Skeletal muscle satellite cell (primary cell): ENCODE results near the gene HHATL.

Experiments used
- H3K27me3 ChIP-seq: 2 replicates; pipeline ENCODE4 v1.7.0; 2013; ENCODE audit warnings: low read length; ENCODE audit not compliant: control insufficient read depth, insufficient read depth
- H3K36me3 ChIP-seq: 2 replicates; pipeline ENCODE4 v1.7.0; 2013; ENCODE audit warnings: mild to moderate bottlenecking, control low read depth, low read length; ENCODE audit not compliant: insufficient read depth
- H3K4me1 ChIP-seq: 2 replicates; pipeline ENCODE4 v1.7.0; 2013; ENCODE audit warnings: low read length; ENCODE audit not compliant: control insufficient read depth, insufficient read depth
- H3K4me2 ChIP-seq: 2 replicates; pipeline ENCODE4 v1.7.0; 2013; ENCODE audit warnings: mild to moderate bottlenecking, low read length
- H3K4me3 ChIP-seq: 2 replicates; pipeline ENCODE4 v1.7.0; 2013; ENCODE audit warnings: low read length
- H3K9ac ChIP-seq: 2 replicates; pipeline ENCODE4 v1.7.0; 2013; ENCODE audit warnings: mild to moderate bottlenecking, low read depth, low read length, moderate library complexity
- H3K9me3 ChIP-seq: replicated peaks from 2 replicates; pipeline ENCODE4 v1.7.0; 2013; ENCODE audit warnings: mild to moderate bottlenecking, control low read depth, low read length

The HHATL gene

DNA sequence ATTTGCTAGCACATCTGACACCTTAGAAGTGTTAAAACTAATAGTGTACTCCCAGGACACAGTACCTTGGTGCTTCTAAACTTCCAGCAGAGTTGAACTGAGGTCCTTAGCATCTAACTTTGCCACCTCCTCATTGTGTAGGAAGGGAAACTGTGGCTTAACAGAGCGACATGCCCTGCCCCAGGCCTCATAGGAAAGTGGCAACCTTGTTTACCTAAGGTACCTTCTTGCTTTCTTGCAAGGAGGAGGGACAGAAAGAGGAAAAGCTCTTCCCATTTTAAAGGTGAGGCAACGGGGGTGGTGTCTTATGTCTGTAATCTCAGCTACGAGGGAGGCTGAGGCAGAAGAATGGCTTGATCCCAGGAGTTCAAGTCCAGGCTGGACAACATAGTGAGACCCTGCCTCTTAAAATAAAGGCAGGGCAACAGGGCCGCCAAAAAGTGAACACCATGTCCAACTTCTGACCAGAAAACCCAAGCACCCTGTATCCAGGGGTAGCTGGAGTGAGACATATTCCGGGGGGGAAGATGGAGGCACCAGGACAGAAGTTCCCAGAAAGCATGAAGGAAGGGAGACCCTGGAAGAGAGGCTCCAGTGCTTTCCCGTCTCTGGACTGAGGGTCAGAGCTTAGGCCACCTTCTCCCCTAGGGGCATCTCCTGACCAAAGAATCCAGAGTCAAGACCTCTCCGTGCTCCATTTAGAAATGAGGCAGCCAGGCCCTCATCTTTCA is 17.8 kb downstream of the HHATL start:
- Histone ChIP-seq H3K27me3 (peaks cover 28% of the 10 kb centered on the region), H3K36me3 (no peaks in the 10 kb centered on the region), H3K4me1 (peaks cover 25% of the 10 kb centered on the region), H3K9me3 (no peaks in the 10 kb centered on the region), H3K4me3 (no peak overlapping the region), H3K4me2 (no peak overlapping the region), H3K9ac (no peak overlapping the region)

DNA sequence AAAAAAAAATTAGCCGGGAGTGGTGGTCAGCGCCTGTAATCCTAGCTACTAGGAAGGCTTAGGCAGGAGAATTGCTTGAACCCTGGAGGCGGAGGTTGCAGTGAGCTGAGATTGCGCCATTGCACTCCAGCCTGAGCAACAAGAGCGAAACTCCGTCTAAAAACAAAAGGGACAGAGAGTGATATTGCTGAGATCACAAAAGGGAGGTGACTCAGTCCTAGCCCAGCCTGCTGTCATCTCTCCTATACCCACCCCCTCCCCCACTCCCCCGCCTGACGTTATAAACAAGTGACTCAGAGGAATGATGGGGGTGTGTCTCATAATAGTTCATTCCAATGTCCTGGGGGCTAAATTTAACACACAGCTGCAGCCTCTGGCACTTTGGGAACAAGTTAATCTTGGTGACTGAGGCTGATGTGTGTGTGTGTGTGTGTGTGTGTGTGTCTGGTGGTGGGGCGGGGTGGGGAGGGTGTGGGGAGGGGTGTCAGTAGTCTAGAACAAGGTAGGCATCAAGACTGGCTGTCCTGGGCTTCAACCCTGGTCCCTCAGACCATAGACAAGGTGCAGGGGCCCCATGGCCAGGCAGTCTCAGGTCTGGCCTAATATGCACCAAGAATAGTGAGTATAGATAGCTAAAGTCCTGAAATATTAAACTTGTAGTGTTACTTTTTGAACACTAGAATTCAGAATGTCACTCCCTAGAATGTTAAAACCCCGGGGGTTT is 18.6 kb downstream of the HHATL start:
- Histone ChIP-seq H3K4me3 (no peak overlapping the region), H3K9ac (no peak overlapping the region), H3K27me3 (peaks cover 29% of the 10 kb centered on the region), H3K4me2 (peak overlapping the region; percentile 34), H3K4me1 (peaks cover 25% of the 10 kb centered on the region), H3K36me3 (no peaks in the 10 kb centered on the region), H3K9me3 (no peaks in the 10 kb centered on the region)

DNA sequence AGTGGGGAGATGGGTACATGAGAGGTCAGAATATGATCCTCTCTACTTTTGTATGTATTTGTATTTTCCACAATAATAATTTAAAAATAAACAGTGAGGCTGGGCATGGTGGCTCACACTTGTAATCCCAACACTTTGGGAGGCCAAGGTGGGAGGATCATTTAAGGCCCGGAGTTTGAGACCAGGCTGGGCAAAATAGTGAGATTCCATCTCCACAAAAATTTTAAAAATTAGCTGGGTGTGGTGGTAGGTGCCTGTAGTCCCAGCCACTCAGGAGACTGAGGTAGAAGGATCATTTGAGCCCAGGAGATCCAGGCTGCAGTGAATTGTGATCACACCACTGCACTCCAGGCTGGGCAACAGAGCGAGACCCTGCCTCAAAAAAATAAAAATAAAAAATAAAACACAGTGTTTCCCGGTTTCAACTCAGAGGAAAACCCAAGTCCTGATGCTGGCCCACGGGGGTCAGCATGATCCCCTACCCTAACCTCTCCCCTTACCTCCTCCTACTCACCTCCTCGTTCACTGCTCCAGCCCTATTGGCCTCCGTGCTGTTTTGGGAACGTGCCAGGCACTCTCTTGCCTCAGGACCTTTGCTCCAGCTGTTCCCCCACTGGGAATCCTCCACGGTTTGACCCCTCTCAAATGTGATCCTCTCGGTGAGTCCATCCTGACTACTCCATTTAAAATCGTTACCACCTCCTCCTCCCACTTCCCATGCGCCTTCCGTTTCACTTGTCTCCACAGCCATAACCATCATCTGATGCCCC is 20.1 kb downstream of the HHATL start:
- H3K4me1 ChIP-seq = peaks cover 25% of the 10 kb centered on the region
- peaks cover 29% of the 10 kb centered on the region for H3K27me3 ChIP-seq
- H3K9me3 ChIP-seq = no peaks in the 10 kb centered on the region
- no peak overlapping the region for H3K4me3 ChIP-seq
- H3K36me3 ChIP-seq = no peaks in the 10 kb centered on the region
- no peak overlapping the region for H3K4me2 ChIP-seq
- no peak overlapping the region for H3K9ac ChIP-seq

DNA sequence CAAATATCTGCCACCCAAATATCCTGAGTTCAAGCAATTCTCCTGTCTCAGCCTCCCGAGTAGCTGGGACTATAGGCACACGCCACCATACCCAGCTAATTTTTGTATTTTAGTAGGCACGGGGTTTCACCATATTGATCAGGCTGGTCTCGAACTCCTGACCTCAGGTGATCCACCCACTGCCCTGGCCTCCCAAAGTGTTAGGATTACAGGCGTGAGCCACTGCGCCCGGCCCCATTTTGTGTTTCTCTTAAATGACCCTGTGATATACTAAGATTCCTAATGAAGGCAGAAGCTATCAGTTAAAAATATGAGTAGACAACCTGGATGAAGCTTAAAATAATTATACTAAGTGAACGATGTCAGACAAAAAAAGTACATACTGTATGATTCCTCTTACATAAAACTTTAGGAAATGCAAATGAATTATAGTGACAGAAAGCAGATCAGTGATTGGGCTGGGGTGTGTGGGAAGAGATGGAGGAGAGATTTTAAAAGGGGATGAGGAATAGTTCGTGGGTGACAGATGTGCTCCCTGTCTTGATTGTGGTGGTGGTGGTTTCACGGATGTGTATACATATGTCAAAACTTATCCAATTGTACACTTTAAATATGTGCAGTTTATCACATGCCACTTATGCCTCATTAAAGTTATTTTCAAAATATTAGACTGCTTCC is 21.1 kb downstream of the HHATL start:
- no peaks in the 10 kb centered on the region for H3K36me3 ChIP-seq
- no peak overlapping the region for H3K9ac ChIP-seq
- H3K27me3 ChIP-seq = peaks cover 24% of the 10 kb centered on the region
- no peak overlapping the region for H3K4me3 ChIP-seq
- H3K9me3 ChIP-seq = no peaks in the 10 kb centered on the region
- no peak overlapping the region for H3K4me2 ChIP-seq
- peaks cover 25% of the 10 kb centered on the region for H3K4me1 ChIP-seq

DNA sequence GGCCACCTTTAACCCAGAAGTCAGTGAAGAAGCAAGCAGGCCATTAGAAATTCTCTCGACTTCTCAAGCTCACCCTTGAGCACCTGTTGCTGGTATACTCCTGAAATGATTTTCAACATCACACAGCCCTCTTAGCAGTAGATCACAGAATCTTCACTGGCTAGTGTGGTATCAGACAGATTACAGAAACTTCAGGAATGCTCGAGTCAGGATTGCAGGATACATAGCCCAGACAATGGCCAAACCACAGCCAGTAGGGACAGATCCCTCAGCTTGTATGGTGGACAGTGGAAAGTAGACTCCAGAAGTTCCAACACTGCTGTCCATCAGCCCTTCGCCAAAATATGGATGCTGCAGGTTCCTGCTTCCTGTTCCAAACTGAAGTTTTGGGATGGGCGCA is 21.8 kb downstream of the HHATL start:
- H3K9ac ChIP-seq = no peak overlapping the region
- H3K4me2 ChIP-seq = no peak overlapping the region
- H3K27me3 ChIP-seq = peaks cover 17% of the 10 kb centered on the region
- peaks cover 22% of the 10 kb centered on the region for H3K4me1 ChIP-seq
- no peaks in the 10 kb centered on the region for H3K9me3 ChIP-seq
- H3K36me3 ChIP-seq = no peaks in the 10 kb centered on the region
- no peak overlapping the region for H3K4me3 ChIP-seq

DNA sequence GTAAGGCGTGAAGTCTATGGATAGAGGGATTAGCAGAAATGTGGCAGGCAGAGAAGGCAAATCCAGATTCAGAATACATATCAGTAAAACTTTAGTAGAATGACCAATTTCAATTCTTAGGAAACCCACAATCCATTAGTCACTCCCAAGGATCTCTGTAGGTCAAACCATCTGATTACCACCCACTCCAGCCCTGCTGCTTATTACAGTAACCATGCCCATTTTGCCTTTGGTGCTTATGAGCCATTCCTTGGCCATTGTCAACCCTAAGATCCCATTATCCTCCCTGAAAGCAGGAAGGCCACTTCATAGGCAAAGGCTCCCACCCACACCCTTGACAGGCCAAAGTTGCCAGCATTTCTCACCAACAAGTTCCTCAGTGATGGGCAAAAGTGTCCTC is 22.3 kb downstream of the HHATL start:
- H3K9ac ChIP-seq = no peak overlapping the region
- no peaks in the 10 kb centered on the region for H3K9me3 ChIP-seq
- H3K27me3 ChIP-seq = peaks cover 12% of the 10 kb centered on the region
- H3K4me1 ChIP-seq = peaks cover 17% of the 10 kb centered on the region
- no peaks in the 10 kb centered on the region for H3K36me3 ChIP-seq
- H3K4me3 ChIP-seq = no peak overlapping the region
- H3K4me2 ChIP-seq = no peak overlapping the region

DNA sequence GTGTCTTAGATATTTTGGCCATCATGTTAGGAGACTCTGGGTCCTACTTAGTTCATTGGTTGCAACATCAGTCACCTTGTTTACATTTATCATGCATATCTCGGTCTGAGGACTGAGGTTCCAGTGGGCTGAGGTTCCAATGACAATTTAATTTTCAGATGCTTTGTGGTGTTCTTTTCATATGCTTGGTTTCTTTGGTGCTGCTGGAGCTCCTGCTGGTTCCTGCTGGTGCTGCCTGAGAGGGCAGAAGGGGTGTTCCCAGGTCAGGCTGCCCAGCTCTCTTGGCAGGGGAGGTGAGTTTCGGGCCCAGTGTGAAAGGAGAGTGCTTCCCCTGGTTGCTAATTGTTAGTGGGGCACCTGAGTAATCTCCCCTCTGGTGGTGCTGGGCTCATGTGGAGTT is 24.2 kb downstream of the HHATL start:
- Histone ChIP-seq H3K4me1 (peaks cover 8% of the 10 kb centered on the region), H3K9ac (no peak overlapping the region), H3K27me3 (peaks cover 5% of the 10 kb centered on the region)

DNA sequence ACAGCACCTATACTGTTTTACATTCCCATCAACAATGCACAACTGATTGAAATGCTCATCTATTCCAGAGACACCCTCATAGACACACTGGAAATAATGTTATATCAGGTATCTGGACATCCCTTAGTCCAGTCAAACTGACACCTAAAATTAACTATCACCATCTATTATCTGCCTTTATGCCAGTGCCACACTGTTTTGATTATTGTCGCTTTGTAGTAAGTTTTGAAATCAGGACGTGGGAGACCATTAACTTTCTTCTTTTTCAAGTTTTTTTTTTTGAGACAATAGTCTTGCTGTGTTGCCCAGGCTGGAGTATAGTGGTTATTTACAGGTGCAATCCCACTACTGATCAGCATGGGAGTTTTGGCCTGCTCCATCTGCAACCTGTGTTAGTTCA is 26.7 kb downstream of the HHATL start:
- H3K9ac ChIP-seq = no peak overlapping the region
- H3K4me2 ChIP-seq = no peak overlapping the region
- peaks cover 6% of the 10 kb centered on the region for H3K4me1 ChIP-seq
- H3K9me3 ChIP-seq = no peaks in the 10 kb centered on the region
- peaks cover 5% of the 10 kb centered on the region for H3K27me3 ChIP-seq
- H3K4me3 ChIP-seq = no peak overlapping the region
- no peaks in the 10 kb centered on the region for H3K36me3 ChIP-seq

More for the DNA sequence above, 24.2 kb downstream of the HHATL start:
- H3K9me3 ChIP-seq = no peaks in the 10 kb centered on the region
- no peak overlapping the region for H3K4me3 ChIP-seq
- no peaks in the 10 kb centered on the region for H3K36me3 ChIP-seq
- no peak overlapping the region for H3K4me2 ChIP-seq

DNA sequence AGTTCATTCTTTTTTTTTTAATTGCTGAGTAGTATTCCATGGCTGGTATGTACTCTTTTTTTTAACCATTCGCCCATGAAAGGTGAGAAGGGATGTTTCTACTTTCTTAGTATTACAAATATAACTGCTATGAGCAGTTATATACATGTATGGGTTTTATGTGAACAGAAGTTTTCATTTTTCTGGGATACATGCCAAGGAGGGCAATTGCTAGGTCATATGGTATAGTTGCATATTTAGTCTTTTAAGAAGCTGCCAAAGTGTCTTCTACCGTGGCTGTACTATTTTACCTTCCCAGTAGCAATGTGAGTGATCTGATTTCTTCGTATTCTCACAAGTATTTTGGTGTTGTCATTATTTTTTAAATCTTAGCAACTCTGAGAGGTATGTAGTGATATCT is 28.5 kb downstream of the HHATL start:
- Histone ChIP-seq H3K9ac (no peak overlapping the region), H3K4me1 (no peaks in the 10 kb centered on the region), H3K36me3 (no peaks in the 10 kb centered on the region), H3K4me2 (no peak overlapping the region), H3K4me3 (no peak overlapping the region), H3K27me3 (peaks cover 2% of the 10 kb centered on the region), H3K9me3 (no peaks in the 10 kb centered on the region)

DNA sequence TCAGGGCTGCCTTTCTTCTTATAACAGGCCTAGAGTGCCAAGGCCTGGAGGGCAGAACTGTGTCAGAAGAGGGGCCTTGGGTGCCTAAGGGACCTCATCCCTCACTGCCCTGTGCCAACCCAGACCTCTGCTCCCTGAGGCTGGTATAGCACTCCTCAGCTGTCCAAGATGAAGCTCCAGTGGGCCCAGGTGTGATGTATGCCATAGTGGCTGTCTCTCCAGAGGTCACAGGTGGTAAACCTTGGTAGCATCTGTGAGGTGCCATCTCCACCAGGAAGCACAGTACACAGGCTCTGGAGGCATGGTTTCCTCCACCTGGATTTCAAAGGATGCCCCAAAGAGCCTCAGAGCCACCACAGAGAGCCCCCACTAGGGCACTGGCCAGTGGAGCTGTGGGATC is 29.5 kb downstream of the HHATL start:
- H3K27me3 ChIP-seq = no peaks in the 10 kb centered on the region
- H3K4me3 ChIP-seq = no peak overlapping the region
- H3K36me3 ChIP-seq = no peaks in the 10 kb centered on the region
- H3K9ac ChIP-seq = no peak overlapping the region
- H3K4me2 ChIP-seq = no peak overlapping the region
- no peaks in the 10 kb centered on the region for H3K4me1 ChIP-seq
- no peaks in the 10 kb centered on the region for H3K9me3 ChIP-seq

DNA sequence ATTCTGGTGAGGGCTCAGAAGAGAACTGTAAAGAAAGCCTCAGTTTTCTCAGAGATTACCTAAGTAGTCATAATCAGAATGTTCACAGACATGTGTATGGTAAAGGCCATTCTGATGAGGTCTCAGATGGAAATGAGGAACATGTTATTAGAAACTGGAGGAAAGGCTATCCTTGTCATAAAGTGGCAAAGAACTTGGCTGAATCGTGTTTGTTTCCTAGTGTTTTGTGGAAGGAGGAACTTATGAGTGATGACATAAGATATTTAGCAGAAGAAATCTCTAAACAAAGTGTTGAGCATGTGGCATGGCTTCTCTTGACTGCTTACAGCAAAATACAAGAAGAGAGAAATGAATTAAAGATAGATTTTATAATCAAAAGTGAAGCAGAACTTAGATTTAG is 30.1 kb downstream of the HHATL start:
- no peak overlapping the region for H3K4me3 ChIP-seq
- H3K27me3 ChIP-seq = no peaks in the 10 kb centered on the region
- H3K9ac ChIP-seq = no peak overlapping the region
- no peaks in the 10 kb centered on the region for H3K9me3 ChIP-seq
- no peak overlapping the region for H3K4me2 ChIP-seq
- H3K36me3 ChIP-seq = no peaks in the 10 kb centered on the region
- H3K4me1 ChIP-seq = no peaks in the 10 kb centered on the region
